K562 (cell line): ENCODE results near the gene CCDC9B. TPM values are rescaled to one million over a fixed set of nuclear protein-coding genes. Genes with fewer than 3 reads are reported as not detected.
A peak's percentile ranks its signal among the peaks of the same experiment; 100 is the strongest.

ENCODE experiments used
- HDAC8 ChIP-seq: fragments of 450-650 bp; IDR thresholded peaks from 2 replicates; pipeline ENCODE4 v1.6.1; 2016; ENCODE audit warnings: mild to moderate bottlenecking, missing genetic modification characterization, moderate library complexity, missing compliant biosample characterization
- HMGXB4 ChIP-seq: sonication (generic); formaldehyde crosslinking; IDR thresholded peaks from 2 replicates; pipeline ENCODE4 v1.8.1; 2023; ENCODE audit warnings: mild to moderate bottlenecking, missing genetic modification reagents
- HNRNPH1 ChIP-seq: fragments of 200-400 bp; formaldehyde crosslinking; optimal IDR thresholded peaks from 2 replicates; pipeline ENCODE3; 2017; ENCODE audit warnings: low read depth, mild to moderate bottlenecking, low read length, moderate library complexity
- MAX ChIP-seq: sonication (generic); formaldehyde crosslinking; IDR thresholded peaks from 2 replicates; pipeline ENCODE4 v1.9.0; 2022; ENCODE audit warnings: mild to moderate bottlenecking, missing genetic modification reagents
- MEIS2 ChIP-seq: fragments of 450-650 bp; IDR thresholded peaks from 2 replicates; pipeline ENCODE4 v1.6.1; 2014; ENCODE audit warnings: mild to moderate bottlenecking; ENCODE audit not compliant: partially characterized antibody
- VEZF1 ChIP-seq: fragments of 200-800 bp; sonication (Bioruptor generic); IDR thresholded peaks from 2 replicates; pipeline ENCODE4 v1.6.1; 2017; ENCODE audit warnings: missing genetic modification characterization, missing compliant biosample characterization
- WHSC1 ChIP-seq: IDR thresholded peaks from one replicate; pipeline ENCODE4 v1.6.1; 2012; ENCODE audit warnings: low read length, control low read depth, inconsistent platforms
- polyA plus RNA-seq, 8 experiments: library from polyadenylated mRNA; depleted of rRNA in 4 of 8; stranded (reverse) in 5 of 8; unstranded in 3 of 8; fragments of >200 nt; fragmentation: Nextera tagmentation in 2 of 8; fragmentation: Illumina TruSeq in 1 of 8; extraction: Ambion mirVana in 2 of 8; extraction: Trizol in 1 of 8; gene quantifications; 2 replicates each; pipeline versions ENCODE4 v1.2.1 to v1.2.3, GENCODE V29; 2011 to 2014; ENCODE audit warnings: inconsistent platforms in 1 of 8, missing spikeins in 1 of 8
- total RNA-seq, 7 experiments: library from RNA; depleted of rRNA in 6 of 7; stranded (reverse); fragments of >200 nt in 6 of 7; fragmentation: Illumina TruSeq in 2 of 7; extraction: Trizol in 2 of 7; gene quantifications; 2 replicates each; pipeline versions ENCODE4 v1.2.1 to v1.2.3, GENCODE V29; 2011 to 2021; ENCODE audit warnings: low replicate concordance in 1 of 7
- TF ChIP-seq, protein P1 (sequence below): fragments of 250-450 bp; sonication (Bioruptor Pico); IDR thresholded peaks from 2 replicates; pipeline ENCODE4 v1.4.0; 2020; ENCODE audit warnings: mild to moderate bottlenecking
- TF ChIP-seq, protein P2 (sequence below): fragments of 450-650 bp; formaldehyde crosslinking; IDR thresholded peaks from 2 replicates; pipeline ENCODE4 v1.4.0; 2020; ENCODE audit warnings: mild to moderate bottlenecking

CCDC9B gene
- total and polyA plus RNA-seq, 9 of the 15 experiments (the other 6 are each of a cell fraction or from before 2014, with no cell fraction given) = 0.01 to 0.47 (median 0.15) TPM; not detected in 1

DNA sequence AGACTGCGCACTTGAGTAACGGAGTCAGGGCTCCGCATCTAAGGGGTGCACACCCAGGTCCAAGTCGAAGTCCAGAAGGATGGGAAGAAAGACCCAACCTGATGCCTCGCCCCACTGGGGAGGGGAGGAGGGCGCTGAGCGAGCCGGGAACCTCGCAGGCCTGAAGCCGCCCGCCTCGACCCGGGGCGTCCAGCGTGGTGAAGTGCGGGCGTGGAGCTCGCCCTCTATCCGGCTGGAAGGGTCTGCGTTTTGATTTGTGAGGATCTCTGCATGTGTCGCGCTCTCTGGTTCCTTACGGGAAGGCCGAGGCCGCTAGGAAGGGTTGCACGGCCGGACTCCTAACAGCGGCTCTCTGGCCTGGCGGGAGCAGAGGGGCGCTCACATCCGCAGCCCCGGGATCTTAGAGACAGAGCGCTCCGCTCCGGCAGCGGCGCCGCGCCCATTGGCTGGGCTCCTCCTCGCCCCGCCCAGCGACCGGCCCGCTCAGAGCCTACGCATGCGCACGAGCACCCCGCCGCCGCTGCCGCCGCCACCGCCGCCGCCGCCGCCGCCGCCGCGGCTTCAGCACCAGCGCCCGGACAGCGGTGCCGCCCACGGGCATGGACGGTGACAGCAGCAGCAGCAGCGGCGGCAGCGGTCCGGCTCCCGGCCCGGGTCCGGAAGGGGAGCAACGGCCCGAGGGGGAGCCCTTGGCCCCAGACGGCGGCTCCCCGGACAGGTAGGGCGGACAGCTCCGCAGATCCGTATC lies 17.2 kb upstream of the CCDC9B start, which contains the start of gene DISP2 (continued):
- TF ChIP-seq, protein P1, sequence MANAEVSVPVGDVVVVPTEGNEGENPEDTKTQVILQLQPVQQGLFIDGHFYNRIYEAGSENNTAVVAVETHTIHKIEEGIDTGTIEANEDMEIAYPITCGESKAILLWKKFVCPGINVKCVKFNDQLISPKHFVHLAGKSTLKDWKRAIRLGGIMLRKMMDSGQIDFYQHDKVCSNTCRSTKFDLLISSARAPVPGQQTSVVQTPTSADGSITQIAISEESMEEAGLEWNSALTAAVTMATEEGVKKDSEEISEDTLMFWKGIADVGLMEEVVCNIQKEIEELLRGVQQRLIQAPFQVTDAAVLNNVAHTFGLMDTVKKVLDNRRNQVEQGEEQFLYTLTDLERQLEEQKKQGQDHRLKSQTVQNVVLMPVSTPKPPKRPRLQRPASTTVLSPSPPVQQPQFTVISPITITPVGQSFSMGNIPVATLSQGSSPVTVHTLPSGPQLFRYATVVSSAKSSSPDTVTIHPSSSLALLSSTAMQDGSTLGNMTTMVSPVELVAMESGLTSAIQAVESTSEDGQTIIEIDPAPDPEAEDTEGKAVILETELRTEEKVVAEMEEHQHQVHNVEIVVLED (CRISPR knock-in tag) = 0 out of 2 replicates have a peak, but pooled peaks have one; percentile 7
- TF ChIP-seq VEZF1 (peak; percentile 29; the same call in 1 of the 2 replicates), HDAC8 (0 out of 2 replicates have a peak, but pooled peaks have one; percentile 21), HNRNPH1 (no peak), MEIS2 (peak; percentile 85), WHSC1 (no peak), MAX (CRISPR knock-in tag) (peak; percentile 58), HMGXB4 (CRISPR knock-in tag) (peak; percentile 77; the same call in 1 of the 2 replicates)
- TF ChIP-seq, protein P2, sequence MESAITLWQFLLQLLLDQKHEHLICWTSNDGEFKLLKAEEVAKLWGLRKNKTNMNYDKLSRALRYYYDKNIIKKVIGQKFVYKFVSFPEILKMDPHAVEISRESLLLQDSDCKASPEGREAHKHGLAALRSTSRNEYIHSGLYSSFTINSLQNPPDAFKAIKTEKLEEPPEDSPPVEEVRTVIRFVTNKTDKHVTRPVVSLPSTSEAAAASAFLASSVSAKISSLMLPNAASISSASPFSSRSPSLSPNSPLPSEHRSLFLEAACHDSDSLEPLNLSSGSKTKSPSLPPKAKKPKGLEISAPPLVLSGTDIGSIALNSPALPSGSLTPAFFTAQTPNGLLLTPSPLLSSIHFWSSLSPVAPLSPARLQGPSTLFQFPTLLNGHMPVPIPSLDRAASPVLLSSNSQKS (CRISPR knock-in tag) = no peak
